ENCODE measurements around the gene CEPT1. TPM values are rescaled to one million over a fixed set of nuclear protein-coding genes. Genes with fewer than 3 reads are reported as not detected.

Gene CEPT1
- total RNA-seq, 6 donors from 2014 or later: 27.2 to 71.7 (median 35.3) TPM

GRCh38 chr1:111175349-111175748 lies 35.3 kb downstream of the CEPT1 start:
- no peak for DNase-seq
- WGBS, 2 donors: 84 to 94% methylated on average over 3 of the region's 3 CpGs
- Histone ChIP-seq H3K9me3 (no peaks in the 10 kb centered on the region), H3K27ac (no peak overlapping the region), H3K4me1 (no peaks in the 10 kb centered on the region), H3K27me3 (no peaks in the 10 kb centered on the region), H3K36me3 (peaks cover 0 to 69% (median 3%) of the 10 kb centered on the region in 4 donors), H3K4me3 (no peak overlapping the region)
- TF ChIP-seq, protein P1, sequence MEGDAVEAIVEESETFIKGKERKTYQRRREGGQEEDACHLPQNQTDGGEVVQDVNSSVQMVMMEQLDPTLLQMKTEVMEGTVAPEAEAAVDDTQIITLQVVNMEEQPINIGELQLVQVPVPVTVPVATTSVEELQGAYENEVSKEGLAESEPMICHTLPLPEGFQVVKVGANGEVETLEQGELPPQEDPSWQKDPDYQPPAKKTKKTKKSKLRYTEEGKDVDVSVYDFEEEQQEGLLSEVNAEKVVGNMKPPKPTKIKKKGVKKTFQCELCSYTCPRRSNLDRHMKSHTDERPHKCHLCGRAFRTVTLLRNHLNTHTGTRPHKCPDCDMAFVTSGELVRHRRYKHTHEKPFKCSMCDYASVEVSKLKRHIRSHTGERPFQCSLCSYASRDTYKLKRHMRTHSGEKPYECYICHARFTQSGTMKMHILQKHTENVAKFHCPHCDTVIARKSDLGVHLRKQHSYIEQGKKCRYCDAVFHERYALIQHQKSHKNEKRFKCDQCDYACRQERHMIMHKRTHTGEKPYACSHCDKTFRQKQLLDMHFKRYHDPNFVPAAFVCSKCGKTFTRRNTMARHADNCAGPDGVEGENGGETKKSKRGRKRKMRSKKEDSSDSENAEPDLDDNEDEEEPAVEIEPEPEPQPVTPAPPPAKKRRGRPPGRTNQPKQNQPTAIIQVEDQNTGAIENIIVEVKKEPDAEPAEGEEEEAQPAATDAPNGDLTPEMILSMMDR (IDR thresholded peaks at IDR 0.05): no peak
- no peak for TF ChIP-seq POLR2AphosphoS5 (IDR thresholded peaks at IDR 0.05)
- TF ChIP-seq POLR2A (IDR thresholded peaks at IDR 0.05): no peak
- no peak for TF ChIP-seq EP300 (IDR thresholded peaks at IDR 0.05)
- ATAC-seq (ENCODE audit: low FRiP score in 2 of 2): no peak

DNA sequence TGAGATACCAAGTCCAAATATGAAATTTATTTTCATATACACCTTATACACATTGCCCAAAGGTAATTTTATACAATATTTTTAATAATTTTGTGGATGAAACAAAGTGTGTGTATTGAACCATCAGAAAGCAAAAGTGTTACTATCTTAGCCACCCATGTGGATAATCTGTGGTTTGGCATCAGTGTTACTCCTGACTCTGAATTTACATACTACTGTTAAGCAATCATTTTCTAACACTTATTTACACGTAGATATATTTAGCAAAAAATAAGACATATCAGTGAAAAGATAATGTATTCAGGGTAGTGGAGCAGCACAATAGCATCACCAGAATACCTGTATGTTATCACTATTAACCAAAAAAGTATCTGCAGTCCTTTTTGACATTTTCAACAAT lies 36.7 kb downstream of the CEPT1 start:
- no peaks in the 10 kb centered on the region for H3K4me1 ChIP-seq
- peaks cover 0 to 69% (median 3%) of the 10 kb centered on the region in 4 donors for H3K36me3 ChIP-seq
- no peak for DNase-seq
- no peak for ATAC-seq (ENCODE audit: low FRiP score in 2 of 2)
- WGBS, 2 donors: 43 to 78% methylated on average over 1 of the region's 1 CpG
- TF ChIP-seq POLR2AphosphoS5 (IDR thresholded peaks at IDR 0.05) (no peak), POLR2A (IDR thresholded peaks at IDR 0.05) (no peak), EP300 (IDR thresholded peaks at IDR 0.05) (no peak)
- TF ChIP-seq, protein P1 (IDR thresholded peaks at IDR 0.05): no peak
- no peak overlapping the region for H3K4me3 ChIP-seq
- H3K27ac ChIP-seq: no peak overlapping the region
- no peaks in the 10 kb centered on the region for H3K27me3 ChIP-seq
- no peaks in the 10 kb centered on the region for H3K9me3 ChIP-seq

- no peaks in the 10 kb centered on the region for H3K9me3 ChIP-seq
- TF ChIP-seq POLR2A (IDR thresholded peaks at IDR 0.05): no peak
- no peak for TF ChIP-seq POLR2AphosphoS5 (IDR thresholded peaks at IDR 0.05)
- TF ChIP-seq, protein P1 (IDR thresholded peaks at IDR 0.05): no peak
- no peak for TF ChIP-seq EP300 (IDR thresholded peaks at IDR 0.05)
- ATAC-seq (ENCODE audit: low FRiP score in 2 of 2) (no peak), DNase-seq (no peak)
- H3K4me3 ChIP-seq: no peak overlapping the region
- H3K27ac ChIP-seq: no peak overlapping the region
- peaks cover 0 to 2% (median 0%) of the 10 kb centered on the region in 4 donors for H3K4me1 ChIP-seq
- peaks cover 4 to 73% (median 15%) of the 10 kb centered on the region in 4 donors for H3K36me3 ChIP-seq
- no peaks in the 10 kb centered on the region for H3K27me3 ChIP-seq
These were observed 40.0 kb downstream of the CEPT1 start for GRCh38 chr1:111179968-111180533.

- peaks cover 6 to 74% (median 31%) of the 10 kb centered on the region in 4 donors for H3K36me3 ChIP-seq
- H3K4me3 ChIP-seq: no peak overlapping the region
- TF ChIP-seq POLR2A (IDR thresholded peaks at IDR 0.05): no peak
- TF ChIP-seq, protein P1 (IDR thresholded peaks at IDR 0.05): no peak
- TF ChIP-seq EP300 (IDR thresholded peaks at IDR 0.05): no peak
- no peak for TF ChIP-seq POLR2AphosphoS5 (IDR thresholded peaks at IDR 0.05)
- H3K27me3 ChIP-seq: no peaks in the 10 kb centered on the region
- H3K9me3 ChIP-seq: no peaks in the 10 kb centered on the region
- no peak for ATAC-seq (ENCODE audit: low FRiP score in 2 of 2)
- H3K4me1 ChIP-seq: peaks cover 0 to 5% (median 0%) of the 10 kb centered on the region in 4 donors
- no peak for DNase-seq
- no peak overlapping the region for H3K27ac ChIP-seq
- WGBS, 2 donors: 95 to 97% methylated on average over 2 of the region's 2 CpGs
These were observed 42.0 kb downstream of the CEPT1 start for GRCh38 chr1:111182052-111182451.
